ENCODE results near the gene PLK2. TPM values are rescaled to one million over a fixed set of nuclear protein-coding genes. Genes with fewer than 3 reads are reported as not detected.

PLK2 gene
- total and polyA plus RNA-seq, 2 of the 4 experiments (the other 2 are of a cell fraction) = 129 to 337 TPM

- Histone ChIP-seq H3K27ac (ENCODE audit: insufficient read depth, low read length) (no peak overlapping the region), H2BK20ac (ENCODE audit: low read depth, low read length) (no peak overlapping the region), H4K91ac (ENCODE audit: insufficient read depth, low read depth, low read length) (no peak overlapping the region), H2AK5ac (ENCODE audit: low read depth, low read length) (no peak overlapping the region), H2BK15ac (ENCODE audit: low read depth, low read length) (no peak overlapping the region), H3K56ac (ENCODE audit: extremely low read depth, insufficient read depth, low read length) (0 out of 2 replicates have a peak overlapping the region, but pooled peaks have one; percentile 3), H3K4ac (ENCODE audit: low read depth, low read length) (no peak overlapping the region), H4K8ac (ENCODE audit: low read depth in 2 of 2, low read length in 2 of 2) (no peak overlapping the region), H3K18ac (ENCODE audit: low read depth, low read length) (no peak overlapping the region), H2BK120ac (ENCODE audit: low read depth, low read length) (no peak overlapping the region), H2AK9ac (replicated peaks; ENCODE audit: low read depth, low read length, poor library complexity) (no peak overlapping the region), H3K27me3 (ENCODE audit: control insufficient read depth, insufficient read depth, low read length) (peaks cover 7% of the 10 kb centered on the region), H3K9ac (ENCODE audit: low read depth, low read length) (no peak overlapping the region), H3K4me1 (ENCODE audit: control insufficient read depth, insufficient read depth, low read length) (no peaks in the 10 kb centered on the region), H3K9me1 (ENCODE audit: insufficient read depth, low read length) (no peaks in the 10 kb centered on the region), H3K14ac (replicated peaks; ENCODE audit: low read depth, low read length) (no peak overlapping the region), H3K9me3 (ENCODE audit: control insufficient read depth, insufficient read depth, low read length) (no peaks in the 10 kb centered on the region), H3K4me3 (ENCODE audit: insufficient read depth, low read depth, low read length) (no peak overlapping the region), H4K20me1 (ENCODE audit: insufficient read depth, low read length) (no peaks in the 10 kb centered on the region), H3K23ac (ENCODE audit: low read depth, low read length) (no peak overlapping the region), H3K79me1 (ENCODE audit: low read depth in 1 of 2, low read length in 2 of 2) (no peaks in the 10 kb centered on the region), H3K36me3 (ENCODE audit: control insufficient read depth, insufficient read depth, low read length) (no peaks in the 10 kb centered on the region), H4K5ac (ENCODE audit: low read depth, low read length) (no peak overlapping the region), H2BK5ac (ENCODE audit: low read depth, low read length, poor library complexity, severe bottlenecking) (no peak overlapping the region), H3K4me2 (ENCODE audit: low read depth, low read length) (no peak overlapping the region), H2AFZ (replicated peaks; ENCODE audit: low read length, poor library complexity) (no peak overlapping the region)
- in situ Hi-C loops (cut with MboI; ENCODE audit: low sequenced_read_pairs) (loop anchor here (10.0 to 25.0 kb wide), 2 partner anchors 345 to 662 kb away; no protein-coding TSS in a partner anchor), intact Hi-C loops (cut with micrococcal nuclease) (no loop called here), dilution Hi-C loops (cut with HindIII; ENCODE audit: low sequenced_read_pairs, unreplicated experiment) (no loop called here)
- POLR2A ChIA-PET (ENCODE audit: unreplicated experiment) = no interaction called here
- CTCF ChIA-PET = interaction anchor here (0.6 kb wide), 1 partner anchor 127 kb away, joined by 3 read pairs; no protein-coding TSS in a partner anchor
- ATAC-seq (ENCODE audit: low read depth) (no peak), DNase-seq (no peak)
- TF ChIP-seq CEBPB (IDR thresholded peaks at IDR 0.05; ENCODE audit: low read depth, low read length) (no peak), MXI1 (IDR thresholded peaks at IDR 0.05; ENCODE audit: borderline replicate concordance, low read depth, low read length) (no peak), BHLHE40 (IDR thresholded peaks at IDR 0.05; ENCODE audit: low read depth, low read length) (no peak), SMC3 (IDR thresholded peaks at IDR 0.05; ENCODE audit: low read depth, low read length) (no peak), MAFK (IDR thresholded peaks at IDR 0.05; ENCODE audit: low read depth, low read length) (no peak), RFX5 (IDR thresholded peaks at IDR 0.05; ENCODE audit: low read depth, low read length) (no peak), POLR2A (IDR thresholded peaks at IDR 0.05; ENCODE audit: low read depth, low read length) (no peak)
- TF ChIP-seq, protein P1, sequence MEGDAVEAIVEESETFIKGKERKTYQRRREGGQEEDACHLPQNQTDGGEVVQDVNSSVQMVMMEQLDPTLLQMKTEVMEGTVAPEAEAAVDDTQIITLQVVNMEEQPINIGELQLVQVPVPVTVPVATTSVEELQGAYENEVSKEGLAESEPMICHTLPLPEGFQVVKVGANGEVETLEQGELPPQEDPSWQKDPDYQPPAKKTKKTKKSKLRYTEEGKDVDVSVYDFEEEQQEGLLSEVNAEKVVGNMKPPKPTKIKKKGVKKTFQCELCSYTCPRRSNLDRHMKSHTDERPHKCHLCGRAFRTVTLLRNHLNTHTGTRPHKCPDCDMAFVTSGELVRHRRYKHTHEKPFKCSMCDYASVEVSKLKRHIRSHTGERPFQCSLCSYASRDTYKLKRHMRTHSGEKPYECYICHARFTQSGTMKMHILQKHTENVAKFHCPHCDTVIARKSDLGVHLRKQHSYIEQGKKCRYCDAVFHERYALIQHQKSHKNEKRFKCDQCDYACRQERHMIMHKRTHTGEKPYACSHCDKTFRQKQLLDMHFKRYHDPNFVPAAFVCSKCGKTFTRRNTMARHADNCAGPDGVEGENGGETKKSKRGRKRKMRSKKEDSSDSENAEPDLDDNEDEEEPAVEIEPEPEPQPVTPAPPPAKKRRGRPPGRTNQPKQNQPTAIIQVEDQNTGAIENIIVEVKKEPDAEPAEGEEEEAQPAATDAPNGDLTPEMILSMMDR (conservative IDR thresholded peaks at IDR 0.05; ENCODE audit: low read depth, low read length) = no peak
- WGBS, 2 experiments (ENCODE audit: extremely low coverage in 2 of 2, insufficient read length in 1 of 2) = no CpG with 5 or more reads among the region's 2 CpGs
- no TSS peak for BruUV-seq (replicated peaks)
These were observed 40.1 kb upstream of the PLK2 start for GRCh38 chr5:58499941-58500340.

Data from IMR-90 (cell line).